Measurements from ENCODE around the gene RIT1. TPM values are rescaled to one million over a fixed set of nuclear protein-coding genes. Genes with fewer than 3 reads are reported as not detected.
"Not testable (repeated sequence)": the region's sequence is repeated elsewhere in the genome, so short reads cannot be mapped to it uniquely, and the experiment has no call there.

Gene RIT1
- total RNA-seq, 1 experiment from 2014 or later = 59.2 TPM

DNA sequence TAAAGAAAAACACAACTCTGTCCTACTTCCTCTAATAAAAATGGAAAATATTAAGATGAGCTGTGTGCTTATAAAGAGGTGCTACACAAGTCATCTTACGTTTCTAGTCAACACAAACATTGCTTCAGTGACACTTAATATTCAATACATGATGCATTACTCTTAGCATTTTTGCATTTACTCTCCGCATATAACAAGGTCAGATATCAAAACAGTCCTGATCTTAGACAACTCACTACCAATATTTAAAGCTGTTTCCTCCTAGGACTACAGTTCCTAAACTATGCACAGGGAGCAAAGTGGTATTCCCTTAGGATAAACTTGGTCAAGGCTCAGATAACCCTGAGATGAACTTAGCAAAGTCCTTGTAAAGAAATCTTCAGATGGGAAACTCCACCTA, 12.3 kb downstream of the RIT1 start:
- ChIA-PET CTCF (no interaction called here), POLR2A (ENCODE audit: unreplicated experiment) (interaction anchor here (0.7 kb wide), 1 partner anchor 100 kb away, joined by 4 read pairs; no protein-coding TSS in a partner anchor)
- Histone ChIP-seq H3K4me1 (replicated peaks; ENCODE audit: insufficient read depth) (peaks cover 6% of the 10 kb centered on the region), H3K4me2 (no peak overlapping the region), H3K9me3 (ENCODE audit: insufficient read depth, low read depth) (no peaks in the 10 kb centered on the region), H2AFZ (no peak overlapping the region), H3K79me2 (ENCODE audit: low read depth) (no peaks in the 10 kb centered on the region), H3K4me3 (no peak overlapping the region), H3K36me3 (ENCODE audit: low read depth) (peaks cover 36% of the 10 kb centered on the region), H3K27ac (no peak overlapping the region), H4K20me1 (ENCODE audit: insufficient read depth) (peaks cover 5% of the 10 kb centered on the region; the same call in 1 of the 2 replicates), H3F3A (ENCODE audit: insufficient read depth, low read depth) (peaks cover 68% of the 10 kb centered on the region), H3K27me3 (ENCODE audit: insufficient read depth, low read depth) (no peaks in the 10 kb centered on the region), H3K9me2 (ENCODE audit: insufficient read depth) (no peaks in the 10 kb centered on the region)
- DNase-seq = no peak
- no TSS peak for BruUV-seq (replicated peaks)
- intact Hi-C loops (cut with micrococcal nuclease; ENCODE audit: unreplicated experiment) = no loop called here
- TF ChIP-seq CTCF (conservative IDR thresholded peaks at IDR 0.05) (no peak), EZH2 (IDR thresholded peaks at IDR 0.05; ENCODE audit: low read depth) (no peak)

GRCh38 chr1:155897746-155898145, 13.4 kb downstream of the RIT1 start:
- Histone ChIP-seq H3K4me2 (no peak overlapping the region), H3K9me2 (ENCODE audit: insufficient read depth) (no peaks in the 10 kb centered on the region), H3K79me2 (ENCODE audit: low read depth) (no peaks in the 10 kb centered on the region), H3K4me1 (replicated peaks; ENCODE audit: insufficient read depth) (peaks cover 18% of the 10 kb centered on the region), H3K36me3 (ENCODE audit: low read depth) (peaks cover 30% of the 10 kb centered on the region), H3F3A (ENCODE audit: insufficient read depth, low read depth) (peaks cover 80% of the 10 kb centered on the region), H3K9me3 (ENCODE audit: insufficient read depth, low read depth) (no peaks in the 10 kb centered on the region), H2AFZ (no peak overlapping the region), H3K27me3 (ENCODE audit: insufficient read depth, low read depth) (no peaks in the 10 kb centered on the region), H3K4me3 (no peak overlapping the region), H3K27ac (no peak overlapping the region), H4K20me1 (ENCODE audit: insufficient read depth) (peaks cover 5% of the 10 kb centered on the region; the same call in 1 of the 2 replicates)
- DNase-seq = no peak
- CTCF ChIA-PET = no interaction called here
- POLR2A ChIA-PET (ENCODE audit: unreplicated experiment) = no interaction called here
- intact Hi-C loops (cut with micrococcal nuclease; ENCODE audit: unreplicated experiment) = no loop called here
- TF ChIP-seq CTCF (conservative IDR thresholded peaks at IDR 0.05) (no peak), EZH2 (IDR thresholded peaks at IDR 0.05; ENCODE audit: low read depth) (no peak)
- BruUV-seq (replicated peaks) = no TSS peak

- H3K4me2 ChIP-seq; H3K79me2 ChIP-seq (ENCODE audit: low read depth); H2AFZ ChIP-seq; BruUV-seq (replicated peaks); POLR2A ChIA-PET (ENCODE audit: unreplicated experiment); DNase-seq; intact Hi-C loops (cut with micrococcal nuclease; ENCODE audit: unreplicated experiment); CTCF ChIA-PET; H3K9me3 ChIP-seq (ENCODE audit: insufficient read depth, low read depth); H4K20me1 ChIP-seq (ENCODE audit: insufficient read depth); H3K9me2 ChIP-seq (ENCODE audit: insufficient read depth); H3K27me3 ChIP-seq (ENCODE audit: insufficient read depth, low read depth); H3K4me3 ChIP-seq; H3K27ac ChIP-seq: not testable (repeated sequence)
- H3K4me1 ChIP-seq (replicated peaks; ENCODE audit: insufficient read depth) = peaks cover 24% of the 10 kb centered on the region
- H3F3A ChIP-seq (ENCODE audit: insufficient read depth, low read depth) = peaks cover 85% of the 10 kb centered on the region
- peaks cover 29% of the 10 kb centered on the region for H3K36me3 ChIP-seq (ENCODE audit: low read depth)
Observed at GRCh38 chr1:155896476-155896875, 14.7 kb downstream of the RIT1 start.

GRCh38 chr1:155895617-155896016, 15.5 kb downstream of the RIT1 start:
- POLR2A ChIA-PET (ENCODE audit: unreplicated experiment) = interaction anchor here (0.6 kb wide), 1 partner anchor 9 kb away, joined by 3 read pairs; no protein-coding TSS in a partner anchor
- peak in 1 of 2 experiments; percentile 37 for DNase-seq
- H3K9me3 ChIP-seq (ENCODE audit: insufficient read depth, low read depth); H4K20me1 ChIP-seq (ENCODE audit: insufficient read depth); H3K79me2 ChIP-seq (ENCODE audit: low read depth); BruUV-seq (replicated peaks); H3K4me2 ChIP-seq; H3K27me3 ChIP-seq (ENCODE audit: insufficient read depth, low read depth); H3K27ac ChIP-seq; intact Hi-C loops (cut with micrococcal nuclease; ENCODE audit: unreplicated experiment); H3K9me2 ChIP-seq (ENCODE audit: insufficient read depth); CTCF ChIA-PET; H2AFZ ChIP-seq; H3K4me3 ChIP-seq: not testable (repeated sequence)
- peaks cover 21% of the 10 kb centered on the region for H3K36me3 ChIP-seq (ENCODE audit: low read depth)
- peaks cover 24% of the 10 kb centered on the region for H3K4me1 ChIP-seq (replicated peaks; ENCODE audit: insufficient read depth)
- peaks cover 76% of the 10 kb centered on the region for H3F3A ChIP-seq (ENCODE audit: insufficient read depth, low read depth)

Measured in PC-9 (cell line).